DMS79 (cell line): ENCODE data around the gene BCDIN3D.
"Not testable (repeated sequence)": the region's sequence is repeated elsewhere in the genome, so short reads cannot be mapped to it uniquely, and the experiment has no call there.

Source experiments
- DNase-seq: peaks from one replicate; lab custom pipeline; 2025; lab: John Stamatoyannopoulos, UW

The BCDIN3D gene

DNA sequence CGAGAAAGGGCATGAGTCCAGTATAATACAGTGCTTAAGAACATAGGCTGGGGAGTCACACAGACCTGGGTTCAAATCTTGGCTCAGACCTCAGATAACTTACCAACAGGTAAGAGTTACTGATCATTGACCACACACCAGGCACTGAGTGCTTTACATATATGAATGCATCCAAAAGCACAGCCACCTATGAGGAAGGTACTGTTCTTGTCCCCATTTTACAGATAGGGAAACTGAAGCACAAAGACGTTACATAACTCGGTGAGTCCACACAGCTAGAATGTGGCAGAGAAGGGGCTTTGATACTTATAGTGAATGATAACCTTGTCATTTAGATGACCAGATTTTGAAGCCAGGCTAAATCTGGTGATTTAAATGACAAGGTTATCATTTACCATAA is 33.2 kb upstream of the BCDIN3D start:
- no peak for DNase-seq

DNA sequence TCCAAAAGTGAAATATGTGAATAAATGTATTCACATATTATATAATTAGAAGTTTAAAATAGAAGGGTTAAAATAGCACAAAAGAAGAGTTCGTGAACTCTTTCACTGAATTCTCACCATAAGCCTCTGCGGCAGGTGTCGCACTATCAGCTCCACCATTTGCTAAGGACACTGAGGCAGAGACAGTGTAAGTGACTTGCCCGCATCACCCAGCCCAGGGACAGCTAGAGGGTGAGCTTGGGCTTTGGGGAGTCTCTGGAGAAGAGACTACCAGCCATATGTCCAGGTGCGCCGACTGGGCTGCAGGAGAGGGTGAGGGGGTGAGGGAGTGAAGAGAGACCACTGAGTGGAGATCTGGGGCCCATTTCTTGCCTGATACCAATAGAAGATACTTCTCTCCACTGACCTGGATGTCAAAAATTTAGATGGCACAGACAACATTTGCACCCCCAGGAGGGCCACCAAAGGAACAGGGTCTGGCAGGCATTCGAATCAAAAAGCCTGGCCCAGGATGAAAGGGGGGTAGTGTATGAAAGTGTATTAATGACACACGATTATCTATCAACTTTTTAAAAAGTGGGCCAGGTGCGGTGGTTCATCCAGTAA is 32.3 kb upstream of the BCDIN3D start:
- DNase-seq = no peak

DNA sequence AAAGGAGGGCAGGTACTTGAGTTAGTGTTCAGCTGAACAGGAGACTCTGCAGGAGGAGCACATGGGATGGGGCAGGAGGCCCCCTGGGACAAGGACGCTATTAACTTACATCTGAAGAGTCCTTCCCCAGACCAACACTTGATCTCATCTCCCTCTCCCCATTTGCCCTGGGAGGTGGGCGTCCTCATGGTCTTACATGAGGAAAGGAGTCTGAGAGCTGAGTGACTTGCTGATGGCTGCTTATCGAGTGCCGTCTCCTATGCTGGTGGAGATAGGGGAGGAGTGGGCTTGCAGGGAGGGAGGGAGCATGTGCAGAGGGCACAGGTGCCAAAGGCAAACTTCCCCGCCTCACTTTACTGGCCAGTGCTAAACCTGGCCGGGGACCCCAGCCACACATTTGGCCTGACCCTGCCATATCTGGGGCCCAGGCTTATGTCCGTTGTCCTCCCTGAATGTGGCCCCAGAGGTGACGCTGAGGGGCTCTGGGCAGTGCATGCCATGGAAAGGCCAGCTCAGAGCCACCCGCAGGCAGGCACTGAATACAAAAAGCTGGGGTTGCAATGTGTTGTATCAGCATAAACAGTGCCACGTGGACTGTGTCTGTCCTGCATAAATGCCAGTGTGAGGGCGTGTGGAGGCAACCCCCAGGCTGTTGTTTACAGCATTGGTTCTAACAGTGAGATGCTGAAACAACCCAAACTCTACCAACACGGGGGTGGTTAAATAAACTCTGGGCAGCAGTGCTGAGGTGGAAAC is 31.4 kb upstream of the BCDIN3D start:
- DNase-seq = no peak

DNA sequence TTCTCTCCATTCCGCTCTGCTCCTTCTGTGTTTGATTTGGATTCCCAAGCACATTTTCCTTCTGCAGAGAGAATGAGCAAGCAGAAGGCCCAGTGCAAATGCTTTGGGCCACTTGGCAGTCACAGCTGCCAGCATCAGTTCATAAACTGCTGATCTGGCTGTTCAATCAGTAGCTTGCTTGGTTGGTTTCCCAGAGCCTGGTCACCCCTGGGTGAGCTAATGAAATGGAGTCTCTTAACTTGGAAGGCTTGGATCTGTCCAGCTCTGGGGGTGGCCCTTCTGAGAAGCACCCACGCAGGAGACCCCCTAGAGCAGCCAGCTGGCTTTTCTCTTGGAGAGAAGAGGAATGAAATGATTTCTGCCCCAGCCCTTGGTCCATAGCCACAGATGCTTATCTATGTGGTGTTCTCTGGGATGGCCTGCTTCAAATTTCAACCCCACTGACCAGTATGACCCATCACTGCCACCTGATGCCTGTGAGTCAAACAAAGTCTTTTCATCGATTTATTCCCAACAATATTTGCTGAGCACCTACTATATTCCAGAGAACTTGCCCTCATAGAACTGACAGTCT is 30.5 kb upstream of the BCDIN3D start:
- no peak for DNase-seq

DNA sequence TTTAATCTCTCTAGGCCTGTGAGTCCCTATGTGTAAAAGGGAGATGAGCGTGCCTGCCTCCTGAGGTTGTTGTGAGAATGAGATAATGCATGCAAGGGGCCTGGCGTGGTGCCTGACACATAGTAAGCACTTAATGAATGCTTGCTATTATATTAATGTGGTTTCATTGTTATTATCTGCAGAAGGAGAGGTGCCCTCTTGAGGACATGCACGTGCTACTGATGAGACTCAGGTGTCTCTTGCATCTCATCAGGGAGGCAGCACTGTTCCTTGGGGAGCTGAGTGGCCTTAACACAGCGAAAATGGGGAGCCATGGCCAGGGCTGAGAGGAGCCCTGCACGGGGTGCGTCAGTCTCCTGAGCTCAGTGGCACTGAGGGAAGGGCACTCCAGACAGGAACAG is 29.9 kb upstream of the BCDIN3D start:
- DNase-seq = no peak

DNA sequence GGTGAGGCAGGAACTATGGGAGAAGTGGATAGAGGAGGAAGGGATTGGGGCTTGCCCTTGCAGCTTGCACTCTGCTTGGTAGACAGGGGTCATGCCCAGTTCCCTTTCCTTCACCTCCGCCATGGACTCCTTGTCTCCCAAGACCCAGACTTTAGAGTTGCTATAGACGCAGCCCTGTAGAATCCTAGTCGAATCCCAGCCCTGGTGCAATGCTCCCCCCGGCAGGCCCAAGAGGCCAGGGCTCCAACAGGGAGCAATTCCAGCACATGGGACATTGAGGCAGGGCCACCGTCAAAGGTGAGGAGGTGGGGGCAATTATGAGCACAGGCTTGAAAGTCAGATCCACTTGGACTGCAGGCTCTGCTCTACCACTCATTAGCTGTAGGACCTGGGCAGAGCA is 29.5 kb upstream of the BCDIN3D start:
- DNase-seq = no peak

DNA sequence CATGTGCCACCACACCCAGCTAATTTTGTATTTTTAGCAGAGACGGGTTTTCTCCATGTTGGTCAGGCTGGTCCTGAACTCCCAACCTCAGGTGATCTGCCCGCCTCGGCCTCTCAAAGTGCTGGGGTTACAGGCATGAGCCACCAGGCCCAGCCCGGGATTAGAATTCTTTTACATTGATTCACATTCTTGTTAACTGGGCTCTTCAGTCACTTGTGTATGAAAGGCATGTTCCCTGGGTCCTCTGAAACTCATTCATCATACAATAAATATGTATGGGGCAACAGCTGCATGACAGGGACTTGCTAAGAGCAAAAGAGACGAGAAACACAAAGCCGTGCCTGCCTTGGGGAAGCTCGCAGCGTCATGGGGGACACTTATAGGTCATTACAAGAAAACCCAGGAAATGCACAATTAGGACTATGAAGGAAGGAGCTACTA is 28.9 kb upstream of the BCDIN3D start:
- DNase-seq = not testable (repeated sequence)

DNA sequence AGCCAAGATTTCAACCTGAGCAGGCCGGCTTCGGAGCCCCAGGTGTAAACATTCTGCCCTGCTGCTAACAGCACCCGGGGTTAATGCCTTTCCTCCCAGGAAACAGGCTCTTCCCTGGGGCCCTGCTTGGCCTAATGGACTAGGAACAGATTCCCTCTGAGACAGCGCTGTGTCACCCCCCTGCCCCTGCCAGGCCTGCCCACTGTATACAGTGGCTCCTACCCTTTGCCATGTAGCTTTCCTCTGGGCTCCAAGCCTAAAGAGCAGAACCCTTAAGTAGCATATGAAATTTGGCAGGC is 28.3 kb upstream of the BCDIN3D start:
- no peak for DNase-seq

DNA sequence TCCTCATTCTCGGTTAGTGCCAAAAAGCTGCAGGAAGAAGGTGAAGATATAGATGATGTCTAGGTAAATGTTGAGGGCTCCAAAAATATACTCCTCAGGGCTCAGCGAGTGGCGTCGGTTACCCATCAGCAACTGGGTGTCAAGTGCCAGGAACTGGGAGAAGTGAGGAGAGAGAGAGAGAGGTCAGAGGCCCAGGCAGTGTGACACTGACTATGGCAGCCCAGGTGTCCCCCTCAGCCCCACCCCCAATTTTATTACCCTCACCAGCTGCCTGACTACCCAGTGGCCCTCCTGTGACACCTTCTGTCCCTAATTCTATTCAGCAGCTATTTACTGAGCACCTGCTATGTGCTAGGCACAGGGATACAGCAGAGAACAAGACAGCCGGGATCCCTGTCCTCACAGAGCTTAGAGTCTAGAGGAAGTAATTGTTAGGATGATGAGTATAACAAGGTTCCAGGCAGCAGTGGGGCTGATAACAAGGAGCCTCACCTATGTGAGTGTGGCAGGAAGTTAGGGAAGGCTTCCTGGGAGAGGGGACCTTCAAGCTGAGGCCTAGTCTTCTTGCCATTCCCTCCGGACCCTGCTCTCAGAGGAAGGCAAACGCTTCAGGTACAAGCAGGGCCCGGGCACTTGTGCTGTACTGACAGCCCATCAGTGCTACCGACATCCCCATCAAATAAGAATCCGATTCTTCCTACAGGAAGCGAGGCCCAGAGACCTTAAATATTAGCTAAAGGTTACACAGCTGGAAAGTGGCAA is 27.8 kb upstream of the BCDIN3D start:
- no peak for DNase-seq

DNA sequence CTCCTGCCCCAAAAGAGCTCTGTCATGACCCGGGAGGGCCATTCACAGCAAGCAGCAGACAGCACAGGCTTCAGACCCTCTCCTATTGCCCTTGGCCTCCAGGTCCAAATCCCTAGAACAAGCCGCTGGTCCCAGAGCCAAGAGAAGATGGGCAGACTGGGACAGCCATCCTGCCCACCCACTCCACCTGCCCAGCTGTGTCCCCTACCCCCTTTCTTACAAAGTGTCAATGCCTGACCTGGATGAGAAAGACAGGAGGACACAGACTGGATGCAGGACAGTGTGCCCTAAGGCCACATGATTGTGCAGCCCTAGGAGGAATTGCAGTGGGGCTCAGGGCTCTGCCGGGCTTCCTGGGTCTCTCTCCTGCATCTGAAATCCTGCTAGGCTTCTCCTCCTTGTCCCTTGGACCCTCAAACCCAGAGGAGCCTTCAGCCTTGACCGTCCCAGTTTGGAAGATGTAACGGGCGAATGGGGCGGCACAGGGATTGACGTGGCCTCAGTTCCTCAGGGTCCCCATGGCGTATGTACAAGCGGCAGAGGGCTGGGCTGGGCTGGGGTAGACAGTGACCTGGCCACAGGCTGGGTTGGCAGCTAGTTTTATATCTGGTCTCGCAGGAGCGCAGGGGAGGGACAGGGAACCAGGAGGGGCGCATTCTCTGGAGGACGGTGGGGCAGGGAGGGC is 27.1 kb upstream of the BCDIN3D start:
- no peak for DNase-seq

DNA sequence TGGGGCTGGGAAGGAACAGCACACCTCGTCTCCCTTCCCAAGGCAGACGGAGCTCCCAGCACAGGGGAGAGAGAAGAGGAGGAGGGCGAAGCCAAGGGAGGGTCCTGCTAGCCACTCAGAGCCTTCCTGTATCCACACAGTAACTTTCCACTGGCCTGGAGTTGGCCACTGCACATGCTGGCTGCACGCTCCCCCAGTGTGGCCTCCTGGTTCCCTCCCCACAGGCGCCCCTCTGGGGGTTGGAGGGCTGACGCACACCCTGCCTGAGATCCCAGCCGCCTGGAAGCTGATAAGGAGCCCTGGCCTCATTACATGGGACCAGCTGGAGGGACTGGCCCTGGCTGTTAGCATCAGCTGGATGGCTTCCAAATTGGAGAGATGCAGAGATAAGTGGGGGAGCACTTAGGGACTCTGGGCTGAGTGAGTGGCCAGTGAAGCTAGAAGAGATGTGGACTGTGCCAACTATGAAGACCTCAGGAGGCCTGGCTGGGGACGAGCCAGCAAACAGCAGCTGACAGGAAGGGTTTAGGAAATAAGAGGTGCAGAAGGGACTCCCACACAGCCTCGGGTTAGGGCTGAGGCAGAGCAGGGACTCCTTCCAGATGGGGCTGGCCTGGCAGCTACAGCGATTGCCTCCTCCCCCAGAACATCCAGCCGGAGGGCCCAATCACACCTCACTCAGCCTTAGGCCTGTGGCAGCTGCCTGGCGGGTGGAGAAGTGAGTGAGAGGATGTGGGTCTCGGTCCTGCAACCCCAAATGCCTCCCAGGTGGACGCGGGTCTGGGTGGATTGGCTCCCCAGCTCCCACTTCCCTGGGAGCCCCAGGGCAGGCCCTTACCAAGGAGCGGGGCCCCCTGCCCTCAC is 26.3 kb upstream of the BCDIN3D start:
- DNase-seq = peak; percentile 99

DNA sequence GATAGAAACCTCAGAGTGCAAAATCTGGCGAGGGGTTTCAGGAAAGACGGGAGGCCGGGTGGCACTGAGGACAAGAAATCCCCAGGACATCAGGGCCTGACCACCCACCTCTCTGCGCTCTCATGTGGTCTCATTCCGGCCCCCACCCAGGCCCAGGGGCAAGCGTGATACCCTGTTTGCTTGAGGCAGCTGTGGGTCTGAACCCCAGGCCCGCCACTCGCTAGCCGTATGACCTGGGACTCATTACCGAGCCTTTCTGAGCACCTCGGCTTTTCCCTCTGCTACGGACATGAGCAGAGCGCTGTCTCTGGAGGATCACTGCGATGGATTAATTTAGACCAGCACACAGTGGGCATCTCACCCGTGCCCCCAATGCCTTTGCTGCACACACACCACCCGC is 25.5 kb upstream of the BCDIN3D start:
- no peak for DNase-seq

DNA sequence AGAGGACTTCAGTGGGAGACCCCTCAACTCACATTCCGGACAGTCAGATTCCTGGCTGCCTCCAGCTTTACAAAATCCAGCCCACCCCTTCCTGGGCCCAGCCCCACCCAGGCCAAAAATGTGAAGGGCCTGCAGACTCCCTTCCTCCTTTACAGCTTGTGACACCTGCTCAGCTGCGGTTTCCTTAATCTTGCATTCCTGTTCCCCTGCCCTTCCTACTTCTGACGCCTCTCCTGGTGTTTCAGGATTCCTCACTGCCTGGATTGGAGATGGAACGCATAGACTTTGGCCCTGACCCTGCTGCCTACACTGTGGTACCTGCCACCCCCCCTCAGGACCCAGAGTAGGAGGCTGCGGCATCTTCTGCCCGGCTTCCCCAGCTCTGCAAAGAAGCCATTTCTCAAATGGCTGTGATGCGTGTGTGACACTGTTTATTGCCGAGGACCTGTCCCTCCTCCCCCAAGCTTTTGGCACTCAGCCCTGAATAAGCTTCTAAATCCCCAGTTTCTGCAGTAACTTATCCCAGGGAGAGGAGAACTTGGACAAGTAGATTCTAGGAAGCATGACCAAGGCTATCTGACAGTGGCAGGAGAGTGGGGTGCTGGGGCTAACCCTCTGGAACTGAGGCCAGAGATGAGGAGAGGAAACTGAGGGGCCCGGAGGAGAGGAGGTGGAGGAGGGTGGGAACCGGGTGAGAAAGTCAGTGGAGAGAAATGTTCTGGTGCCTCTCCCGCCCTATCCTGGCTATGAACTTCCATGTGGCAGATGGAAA is 24.9 kb upstream of the BCDIN3D start:
- DNase-seq = no peak

DNA sequence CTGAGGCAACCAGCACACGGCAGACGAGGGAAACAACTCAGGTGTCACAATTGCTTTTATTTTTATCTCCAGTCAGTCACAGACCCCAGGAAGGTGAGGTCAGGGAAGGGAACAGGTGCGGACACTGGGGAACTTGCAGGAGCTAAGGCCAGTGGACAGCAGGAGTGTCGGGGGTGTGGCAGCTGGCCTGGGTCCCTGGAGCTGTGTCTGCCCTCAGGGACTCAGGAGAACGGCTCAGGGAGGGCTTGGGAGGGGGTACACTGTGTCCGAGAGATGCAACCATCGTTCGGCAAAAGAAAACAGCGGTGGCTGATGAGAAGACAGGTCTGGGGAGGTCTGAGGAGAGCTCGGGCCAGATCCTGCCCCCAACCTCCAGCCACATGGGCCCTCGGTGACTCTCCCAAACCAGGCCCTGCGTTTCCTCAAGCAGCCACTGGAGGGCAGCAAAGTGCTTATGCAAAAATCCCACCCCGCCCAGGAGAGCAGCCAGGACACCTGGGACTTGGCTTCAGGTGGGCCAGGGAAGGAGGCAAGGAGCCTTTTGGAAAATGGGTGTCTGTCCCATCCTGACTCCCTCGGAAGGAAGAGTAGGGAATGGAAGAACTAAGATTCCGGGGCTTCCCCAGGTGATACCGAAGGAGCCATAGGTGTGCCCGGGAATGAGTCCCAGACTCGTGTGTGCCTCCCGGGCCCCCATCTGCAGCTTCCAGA is 24.1 kb upstream of the BCDIN3D start:
- peak; percentile 27 for DNase-seq

DNA sequence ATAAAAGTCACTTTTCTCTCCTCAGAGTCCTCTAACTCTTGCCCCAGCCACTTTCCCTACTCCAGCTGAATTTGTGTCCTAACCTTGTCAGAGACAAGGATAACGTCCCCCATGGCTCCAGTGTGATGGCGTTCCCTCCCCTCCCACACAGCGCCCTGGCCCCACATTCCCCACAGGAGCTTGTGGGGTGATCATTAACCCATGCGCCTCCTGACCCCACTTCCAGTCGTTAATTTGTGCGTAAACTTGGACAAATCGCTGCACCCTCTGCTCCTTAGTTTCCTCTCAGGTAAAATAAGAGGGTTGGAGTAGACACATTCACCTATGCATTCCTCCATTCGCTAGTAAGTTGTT is 22.9 kb upstream of the BCDIN3D start:
- DNase-seq = no peak

DNA sequence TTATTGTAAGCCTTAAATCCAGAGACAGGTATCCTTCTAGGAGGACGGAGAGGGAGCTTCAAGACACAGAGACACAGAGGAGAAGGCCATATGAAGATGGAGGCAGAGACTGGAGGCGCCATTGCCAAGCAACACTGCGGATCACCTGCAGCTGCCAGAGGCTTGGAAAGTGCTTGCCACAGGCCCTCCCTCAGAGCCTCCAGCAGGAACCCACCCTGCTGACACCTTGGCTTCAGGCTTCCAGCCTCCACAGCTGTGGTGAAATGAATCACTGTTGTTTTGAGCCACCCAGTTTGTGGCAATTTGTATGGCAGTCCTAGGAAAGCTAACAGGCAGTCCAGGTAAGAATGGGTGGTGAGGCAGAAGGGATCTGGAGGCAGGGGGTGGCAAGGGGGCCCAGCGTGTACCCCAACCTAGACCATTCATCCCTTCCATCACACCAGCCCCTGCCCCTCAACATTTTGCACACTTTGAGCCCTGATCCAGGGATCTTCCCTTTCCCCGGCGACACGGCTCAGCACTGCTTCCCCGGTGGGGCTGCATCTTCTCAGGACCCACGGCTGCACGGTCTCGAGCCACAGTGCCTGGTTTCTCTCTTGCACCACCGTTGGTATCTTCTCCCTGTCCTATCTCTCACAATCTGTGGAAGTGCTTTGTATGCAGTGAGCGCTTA is 22.3 kb upstream of the BCDIN3D start:
- DNase-seq = no peak

DNA sequence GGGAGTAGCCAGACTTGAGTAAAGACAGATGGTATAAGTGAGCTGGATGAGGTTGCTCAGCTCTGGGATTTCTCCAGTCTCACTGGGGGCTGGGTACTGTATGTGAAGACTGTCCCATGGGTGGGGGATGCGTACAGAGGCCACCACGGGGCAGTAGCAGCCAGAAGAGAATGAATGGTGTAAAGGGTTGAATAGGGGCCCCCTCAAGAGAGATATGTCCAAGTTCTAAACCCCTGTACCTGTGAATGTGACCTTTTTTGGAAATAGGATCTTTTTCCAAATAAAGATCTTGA is 21.8 kb upstream of the BCDIN3D start:
- DNase-seq = no peak

DNA sequence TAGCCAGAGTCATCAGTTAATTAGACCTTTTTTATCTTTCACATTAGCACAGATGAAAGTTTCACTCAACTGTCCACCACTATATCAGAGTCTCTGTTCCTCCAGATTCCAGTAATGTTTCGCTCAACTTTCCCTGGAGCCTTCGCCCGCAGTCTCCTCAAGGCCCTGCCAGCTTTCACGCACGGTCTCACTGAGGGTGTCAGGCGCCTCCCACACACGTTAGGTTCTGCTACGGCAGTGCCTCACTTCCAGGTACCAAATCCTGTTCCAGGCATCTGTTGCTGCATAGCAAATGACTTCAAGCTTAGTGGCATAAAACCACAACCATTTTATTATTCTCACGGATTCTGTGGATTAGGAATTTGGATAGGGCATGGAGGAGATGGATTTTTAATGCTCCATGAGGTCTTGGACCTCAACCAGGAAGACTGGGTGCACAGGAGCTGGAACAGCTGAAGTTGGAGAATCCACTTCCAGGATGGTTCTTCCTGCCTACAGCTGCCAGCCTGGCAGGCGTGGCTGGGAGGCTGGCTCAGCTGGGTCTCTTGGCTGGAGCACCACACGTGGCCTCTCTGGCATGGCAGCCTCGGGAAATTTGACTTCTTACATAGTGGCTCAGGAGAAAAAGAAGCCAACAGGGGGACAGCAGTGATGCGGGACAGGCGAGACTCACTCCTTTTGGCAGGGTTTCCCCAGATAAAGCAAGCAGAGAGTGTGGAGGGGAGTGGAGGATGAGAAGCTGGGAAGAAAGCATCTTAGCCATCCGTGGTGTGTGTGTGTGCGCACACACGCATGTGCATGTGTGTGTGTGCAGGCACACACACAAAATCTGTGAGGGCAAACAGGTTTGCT is 21.3 kb upstream of the BCDIN3D start:
- DNase-seq = no peak

DNA sequence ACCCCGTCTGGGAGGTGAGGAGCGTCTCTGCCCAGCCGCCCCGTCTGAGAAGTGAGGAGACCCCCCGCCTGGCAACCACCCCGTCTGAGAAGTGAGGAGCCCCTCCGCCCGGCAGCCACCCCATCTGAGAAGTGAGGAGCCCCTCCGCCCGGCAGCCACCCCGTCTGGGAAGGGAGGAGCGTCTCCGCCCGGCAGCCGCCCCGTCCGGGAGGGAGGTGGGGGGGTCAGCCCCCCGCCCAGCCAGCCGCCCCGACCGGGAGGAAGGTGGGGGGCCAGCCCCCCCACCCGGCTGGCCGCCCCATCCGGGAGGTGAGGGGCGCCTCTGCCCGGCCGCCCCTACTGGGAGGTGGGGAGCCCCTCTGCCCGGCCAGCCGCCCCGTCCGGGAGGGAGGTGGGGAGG is 18.0 kb upstream of the BCDIN3D start:
- DNase-seq = not testable (repeated sequence)
